GM12892 (cell line): ENCODE results near the gene IPO13.

ENCODE experiments used
- POLR2A ChIP-seq: IDR thresholded peaks from 2 replicates; pipeline ENCODE4 v1.6.1; 2011; ENCODE audit warnings: low read depth, low read length, control low read depth
- POLR2AphosphoS5 ChIP-seq: IDR thresholded peaks from 2 replicates; pipeline ENCODE4 v1.6.1; 2011; ENCODE audit warnings: low read depth, low read length, control low read depth

DNA sequence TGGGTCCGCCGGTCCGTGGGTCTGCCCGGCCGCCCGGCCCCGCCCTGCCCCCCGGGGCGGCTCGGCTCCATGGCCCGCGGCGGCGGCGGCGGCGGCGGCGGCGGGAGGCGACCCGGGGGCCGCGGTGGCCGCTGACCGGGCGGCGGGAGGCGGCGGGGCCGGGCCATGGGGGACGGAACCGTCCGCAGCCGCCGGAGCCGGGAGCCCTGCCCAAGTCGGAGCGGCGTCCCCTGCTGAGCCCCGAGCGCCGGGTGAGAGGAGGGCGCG lies 32.4 kb downstream of the IPO13 start:
- TF ChIP-seq POLR2AphosphoS5 (no peak), POLR2A (no peak)
